ENCODE results near the gene DUSP10. TPM values are rescaled to one million over a fixed set of nuclear protein-coding genes. Genes with fewer than 3 reads are reported as not detected.

Gene DUSP10
- total and polyA plus RNA-seq, 7 donors, result 2.5 to 19.9 (median 11.4) TPM

DNA sequence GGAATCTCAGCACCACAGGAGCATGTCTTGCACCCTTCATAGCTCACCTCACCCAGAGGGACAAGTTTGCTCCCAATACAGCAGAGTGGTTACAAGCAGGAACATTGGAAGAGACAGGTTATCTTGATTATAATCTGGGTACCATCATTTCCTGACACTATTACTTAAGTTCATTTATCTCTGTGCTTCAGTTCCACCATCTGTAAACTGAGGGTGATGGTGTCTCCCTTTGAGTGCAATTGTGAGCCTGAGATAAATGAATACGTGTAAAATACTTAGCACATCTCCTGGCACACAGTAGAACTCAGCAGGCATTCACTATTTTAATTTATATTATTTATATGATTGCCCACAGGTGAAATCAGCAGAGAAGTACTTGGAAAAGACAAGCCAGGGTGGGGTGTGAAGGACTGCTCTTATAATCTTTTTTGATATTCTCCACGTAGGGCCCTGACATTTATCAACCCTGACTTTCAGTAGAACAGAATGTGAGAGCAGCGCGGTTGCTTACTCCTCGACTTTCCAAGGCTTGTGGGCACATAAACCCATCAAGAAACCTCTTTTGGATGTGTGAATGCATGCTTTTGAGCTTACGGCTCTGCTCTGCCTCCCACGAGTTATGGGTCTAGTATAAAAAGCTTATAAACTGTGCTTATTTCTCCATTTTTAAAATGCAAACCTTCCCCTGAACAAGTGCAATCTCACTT, 34.9 kb downstream of the DUSP10 start:
- Histone ChIP-seq H3K4me3 (no peak overlapping the region), H3K27me3 (no peaks in the 10 kb centered on the region), H3K27ac (peak overlapping the region; percentile 21 to 89 (median 81)), H3K36me3 (peaks cover 0 to 15% (median 5%) of the 10 kb centered on the region in 4 donors), H3K9me3 (no peaks in the 10 kb centered on the region), H3K4me1 (peaks cover 0 to 88% (median 80%) of the 10 kb centered on the region in 4 donors)
- WGBS, 2 donors, result 80 to 93% methylated on average over 7 of the region's 7 CpGs
- peak; percentile 88 for DNase-seq
- intact Hi-C loops (cut with DNase I), result loop anchor here (5.0 to 10.0 kb wide), 5 partner anchors 262 to 1378 kb away; partner anchors contain the start of gene HLX
- peak; percentile 74 to 91 (median 90) for TF ChIP-seq POLR2AphosphoS5 (IDR thresholded peaks at IDR 0.05)
- no peak for TF ChIP-seq POLR2A (IDR thresholded peaks at IDR 0.05)
- TF ChIP-seq EP300 (IDR thresholded peaks at IDR 0.05), result peak; percentile 67 to 93 (median 84)

DNA sequence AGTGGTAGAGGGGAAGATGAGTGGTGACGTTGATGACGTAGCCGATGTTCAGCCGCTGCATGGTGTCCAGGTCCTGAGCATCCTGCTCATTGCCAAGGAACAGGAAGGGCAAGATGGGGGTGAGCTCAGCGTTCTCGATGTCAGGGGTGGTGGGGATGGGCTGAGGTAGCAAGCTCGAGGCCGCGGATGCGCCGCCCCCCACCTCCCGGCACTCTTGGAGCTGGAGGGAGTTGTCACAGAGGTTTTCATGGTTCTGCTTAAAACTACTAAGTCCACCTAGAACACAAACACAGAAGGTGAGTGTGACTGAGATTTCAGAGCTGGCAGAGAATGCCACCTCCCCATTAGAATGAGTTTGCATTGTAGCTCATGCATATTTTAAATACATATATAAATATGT, 35.7 kb downstream of the DUSP10 start:
- whole genome bisulfite sequencing, 2 donors, result 96 to 98% methylated on average over 12 of the region's 12 CpGs
- intact Hi-C loops (cut with DNase I), result loop anchor here (5.0 to 10.0 kb wide), 5 partner anchors 261 to 1379 kb away; partner anchors contain the start of gene HLX
- peaks cover 0 to 80% (median 72%) of the 10 kb centered on the region in 4 donors for H3K4me1 ChIP-seq

DNA sequence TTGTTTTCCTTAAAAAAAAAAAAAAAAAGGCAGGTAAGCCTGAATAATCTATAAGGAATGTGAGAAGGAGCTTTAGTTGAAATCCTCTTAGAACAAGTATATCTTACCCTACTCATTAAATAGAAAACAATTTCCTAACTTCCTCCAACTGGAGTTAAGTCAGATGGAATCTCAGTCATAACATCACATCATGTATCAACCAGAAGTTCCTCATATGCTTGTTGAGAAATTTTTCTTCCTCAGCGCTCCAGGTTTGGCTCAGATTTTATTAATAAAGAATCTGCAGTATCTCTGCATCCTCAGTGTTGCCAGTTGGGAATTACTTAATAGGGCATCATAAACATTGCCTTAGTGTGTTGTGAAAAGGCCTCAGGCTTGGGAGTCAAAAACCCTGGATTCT, 37.6 kb downstream of the DUSP10 start:
- H3K36me3 ChIP-seq, result peaks cover 0 to 21% (median 6%) of the 10 kb centered on the region in 4 donors
- DNase-seq, result no peak
- H3K4me3 ChIP-seq, result no peak overlapping the region
- H3K4me1 ChIP-seq, result peaks cover 0 to 61% (median 57%) of the 10 kb centered on the region in 4 donors
- peak overlapping the region; percentile 72 to 89 (median 81) for H3K27ac ChIP-seq
- no peaks in the 10 kb centered on the region for H3K9me3 ChIP-seq
- H3K27me3 ChIP-seq, result no peaks in the 10 kb centered on the region
- intact Hi-C loops (cut with DNase I), result loop anchor here (10.0 kb wide), 4 partner anchors 260 to 1380 kb away; no protein-coding TSS in a partner anchor
- no peak for TF ChIP-seq POLR2A (IDR thresholded peaks at IDR 0.05)
- peak in 1 of 4 donors; percentile 40 for TF ChIP-seq POLR2AphosphoS5 (IDR thresholded peaks at IDR 0.05)
- TF ChIP-seq, protein P1, sequence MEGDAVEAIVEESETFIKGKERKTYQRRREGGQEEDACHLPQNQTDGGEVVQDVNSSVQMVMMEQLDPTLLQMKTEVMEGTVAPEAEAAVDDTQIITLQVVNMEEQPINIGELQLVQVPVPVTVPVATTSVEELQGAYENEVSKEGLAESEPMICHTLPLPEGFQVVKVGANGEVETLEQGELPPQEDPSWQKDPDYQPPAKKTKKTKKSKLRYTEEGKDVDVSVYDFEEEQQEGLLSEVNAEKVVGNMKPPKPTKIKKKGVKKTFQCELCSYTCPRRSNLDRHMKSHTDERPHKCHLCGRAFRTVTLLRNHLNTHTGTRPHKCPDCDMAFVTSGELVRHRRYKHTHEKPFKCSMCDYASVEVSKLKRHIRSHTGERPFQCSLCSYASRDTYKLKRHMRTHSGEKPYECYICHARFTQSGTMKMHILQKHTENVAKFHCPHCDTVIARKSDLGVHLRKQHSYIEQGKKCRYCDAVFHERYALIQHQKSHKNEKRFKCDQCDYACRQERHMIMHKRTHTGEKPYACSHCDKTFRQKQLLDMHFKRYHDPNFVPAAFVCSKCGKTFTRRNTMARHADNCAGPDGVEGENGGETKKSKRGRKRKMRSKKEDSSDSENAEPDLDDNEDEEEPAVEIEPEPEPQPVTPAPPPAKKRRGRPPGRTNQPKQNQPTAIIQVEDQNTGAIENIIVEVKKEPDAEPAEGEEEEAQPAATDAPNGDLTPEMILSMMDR (IDR thresholded peaks at IDR 0.05), result no peak
- 72 to 82% methylated on average over 1 of the region's 1 CpG for WGBS, 2 donors

More for the DNA sequence above, 35.7 kb downstream of the DUSP10 start:
- no peak for DNase-seq
- no peak for TF ChIP-seq POLR2A (IDR thresholded peaks at IDR 0.05)
- TF ChIP-seq, protein P1 (IDR thresholded peaks at IDR 0.05), result no peak
- TF ChIP-seq EP300 (IDR thresholded peaks at IDR 0.05), result no peak
- no peak for TF ChIP-seq POLR2AphosphoS5 (IDR thresholded peaks at IDR 0.05)
- no peak overlapping the region for H3K4me3 ChIP-seq
- H3K36me3 ChIP-seq, result peaks cover 0 to 18% (median 6%) of the 10 kb centered on the region in 4 donors
- peak overlapping the region in 3 of 4 donors; percentile 77 to 89 (median 85) for H3K27ac ChIP-seq
- H3K27me3 ChIP-seq, result no peaks in the 10 kb centered on the region
- no peaks in the 10 kb centered on the region for H3K9me3 ChIP-seq

- Histone ChIP-seq H3K27ac (no peak overlapping the region), H3K4me3 (no peak overlapping the region), H3K4me1 (peaks cover 0 to 49% (median 38%) of the 10 kb centered on the region in 4 donors), H3K9me3 (no peaks in the 10 kb centered on the region), H3K27me3 (no peaks in the 10 kb centered on the region), H3K36me3 (peaks cover 0 to 21% (median 6%) of the 10 kb centered on the region in 4 donors)
- TF ChIP-seq POLR2AphosphoS5 (IDR thresholded peaks at IDR 0.05), result no peak
- no peak for TF ChIP-seq POLR2A (IDR thresholded peaks at IDR 0.05)
- TF ChIP-seq, protein P1 (IDR thresholded peaks at IDR 0.05), result no peak
- no peak for TF ChIP-seq EP300 (IDR thresholded peaks at IDR 0.05)
- DNase-seq, result no peak
- WGBS, 2 donors, result 15 to 75% methylated on average over 1 of the region's 1 CpG
- intact Hi-C loops (cut with DNase I), result loop anchor here (10.0 kb wide), 4 partner anchors 257 to 1383 kb away; no protein-coding TSS in a partner anchor
Measured at GRCh38 chr1:221701570-221702186, 40.2 kb downstream of the DUSP10 start.

- Histone ChIP-seq H3K4me1 (peaks cover 0 to 49% (median 36%) of the 10 kb centered on the region in 4 donors), H3K27ac (no peak overlapping the region), H3K4me3 (no peak overlapping the region), H3K9me3 (no peaks in the 10 kb centered on the region), H3K27me3 (no peaks in the 10 kb centered on the region), H3K36me3 (peaks cover 0 to 19% (median 6%) of the 10 kb centered on the region in 4 donors)
- no peak for DNase-seq
- WGBS, 2 donors, result 74 to 97% methylated on average over 2 of the region's 2 CpGs
- intact Hi-C loops (cut with DNase I), result loop anchor here (10.0 kb wide), 4 partner anchors 256 to 1384 kb away; no protein-coding TSS in a partner anchor
- TF ChIP-seq POLR2AphosphoS5 (IDR thresholded peaks at IDR 0.05) (no peak), POLR2A (IDR thresholded peaks at IDR 0.05) (no peak), EP300 (IDR thresholded peaks at IDR 0.05) (no peak)
- TF ChIP-seq, protein P1 (IDR thresholded peaks at IDR 0.05), result no peak
Measured at GRCh38 chr1:221700948-221701347, 40.9 kb downstream of the DUSP10 start.
